ENCODE data around the gene LEKR1.

The LEKR1 gene

DNA sequence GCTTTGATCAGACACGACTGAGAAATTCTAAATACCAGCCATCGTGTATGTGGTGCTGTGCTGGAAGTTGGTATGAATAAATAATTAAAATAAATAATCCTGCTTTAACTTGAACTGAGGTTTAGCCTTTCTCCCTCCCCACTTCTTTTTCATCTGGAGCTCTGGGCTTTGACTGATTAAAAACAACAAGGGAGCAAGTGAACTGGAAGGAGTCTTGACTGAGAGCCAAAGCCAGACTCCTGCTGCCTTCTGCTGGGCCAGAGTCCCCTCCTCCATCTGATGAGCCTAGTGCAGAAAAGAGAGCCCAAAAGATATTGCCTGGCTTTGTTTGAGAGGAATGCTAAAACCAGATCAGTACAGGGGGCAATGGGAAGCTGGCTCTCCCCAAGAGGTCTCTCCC lies 237.8 kb downstream of the LEKR1 start:
- no peak for DNase-seq

DNA sequence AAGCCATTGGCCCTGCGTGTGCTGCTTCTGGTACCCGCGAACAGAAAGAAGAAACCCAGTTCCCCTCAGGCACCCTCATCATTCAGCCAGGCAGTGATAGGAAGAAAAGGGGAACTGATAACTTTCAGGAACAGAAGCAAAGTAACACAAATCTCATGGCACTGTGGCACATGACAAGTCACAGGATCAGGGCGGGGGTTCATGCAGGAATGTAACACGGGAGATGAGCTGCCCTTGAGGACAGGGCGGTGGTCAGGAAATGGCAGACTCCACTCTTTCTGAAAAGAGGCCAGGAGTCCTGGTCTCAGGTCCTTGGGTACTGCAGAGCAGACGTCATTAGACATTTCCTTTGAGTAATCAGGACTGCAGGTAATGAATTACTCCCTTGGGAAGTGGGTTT lies 238.2 kb downstream of the LEKR1 start:
- DNase-seq = no peak

DNA sequence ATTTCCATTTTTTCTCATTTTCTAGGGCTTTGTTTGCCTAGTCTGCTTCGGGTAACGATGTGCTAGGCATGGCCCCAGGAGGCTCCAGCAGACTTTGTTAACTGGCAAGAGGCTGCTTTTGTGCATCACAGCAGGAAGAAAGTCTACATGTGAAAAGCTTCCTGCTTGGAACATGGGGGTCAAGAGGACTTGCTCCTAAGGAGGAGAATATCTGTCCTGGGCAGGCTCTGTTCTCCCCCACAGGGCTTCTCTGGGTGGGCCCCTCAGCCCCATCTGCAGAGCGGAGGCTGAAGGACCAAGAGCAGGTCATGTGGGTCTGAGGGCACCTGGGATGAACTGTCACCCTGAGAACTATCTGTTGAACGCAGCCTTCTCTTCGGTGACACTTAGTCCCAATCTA lies 239.0 kb downstream of the LEKR1 start:
- peak in 2 of 3 experiments; percentile 24 to 64 for DNase-seq

- DNase-seq = no peak
Measured at GRCh38 chr3:157066335-157067098, 240.4 kb downstream of the LEKR1 start.

- no peak for DNase-seq
Measured at GRCh38 chr3:157067114-157067513, 241.0 kb downstream of the LEKR1 start.

GRCh38 chr3:157069406-157069805 lies 243.3 kb downstream of the LEKR1 start:
- no peak for DNase-seq

- no peak for DNase-seq
Measured at GRCh38 chr3:157069846-157070677, 243.9 kb downstream of the LEKR1 start.

- no peak for DNase-seq
Measured at GRCh38 chr3:157070678-157070999, 244.5 kb downstream of the LEKR1 start.

DNA sequence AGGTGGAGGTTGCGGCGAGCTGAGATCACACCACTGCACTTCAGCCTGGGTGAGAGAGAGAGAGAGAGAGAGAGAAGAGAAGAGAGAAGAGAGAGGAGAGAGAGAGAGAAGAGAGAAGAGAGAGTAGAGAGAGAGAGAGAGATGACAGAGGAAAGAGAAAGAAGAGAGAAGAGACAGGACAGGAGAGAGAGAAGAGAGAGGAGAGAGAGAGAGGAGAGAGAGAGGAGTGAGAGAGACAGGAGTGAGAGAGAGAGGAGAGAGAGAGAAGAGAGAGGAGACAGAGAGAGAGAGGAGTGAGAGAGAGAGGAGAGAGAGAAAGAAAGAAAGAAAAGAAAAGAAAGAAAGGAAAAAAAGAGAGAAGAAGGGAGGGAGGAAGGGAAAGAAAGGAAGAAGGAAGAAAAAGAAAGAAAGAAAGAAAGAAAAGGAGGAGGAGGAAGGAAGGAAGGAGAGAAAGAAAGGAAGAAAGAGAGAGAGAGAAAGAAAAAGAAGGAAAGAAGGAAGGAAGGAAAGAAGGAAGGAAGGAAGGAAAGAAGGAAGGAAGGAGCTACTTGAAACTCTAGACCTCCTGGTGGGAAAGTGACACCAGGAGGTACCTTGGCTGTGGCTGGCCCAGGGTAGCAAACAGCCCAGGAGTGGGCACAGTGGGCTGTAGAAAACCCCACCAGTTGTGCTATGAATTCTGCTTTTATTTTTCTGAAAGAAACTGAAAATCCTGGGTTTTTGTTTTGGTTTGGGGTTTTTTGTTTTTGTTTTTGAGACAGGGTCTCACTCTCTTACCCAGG lies 245.8 kb downstream of the LEKR1 start:
- no peak for DNase-seq

GRCh38 chr3:157073810-157074209 lies 247.7 kb downstream of the LEKR1 start:
- no peak for DNase-seq

- DNase-seq = no peak
Measured at GRCh38 chr3:157074490-157074889, 248.3 kb downstream of the LEKR1 start.

GRCh38 chr3:157074981-157075380 lies 248.8 kb downstream of the LEKR1 start:
- DNase-seq = no peak

GRCh38 chr3:157075693-157076420 lies 249.7 kb downstream of the LEKR1 start:
- no peak for DNase-seq

DNA sequence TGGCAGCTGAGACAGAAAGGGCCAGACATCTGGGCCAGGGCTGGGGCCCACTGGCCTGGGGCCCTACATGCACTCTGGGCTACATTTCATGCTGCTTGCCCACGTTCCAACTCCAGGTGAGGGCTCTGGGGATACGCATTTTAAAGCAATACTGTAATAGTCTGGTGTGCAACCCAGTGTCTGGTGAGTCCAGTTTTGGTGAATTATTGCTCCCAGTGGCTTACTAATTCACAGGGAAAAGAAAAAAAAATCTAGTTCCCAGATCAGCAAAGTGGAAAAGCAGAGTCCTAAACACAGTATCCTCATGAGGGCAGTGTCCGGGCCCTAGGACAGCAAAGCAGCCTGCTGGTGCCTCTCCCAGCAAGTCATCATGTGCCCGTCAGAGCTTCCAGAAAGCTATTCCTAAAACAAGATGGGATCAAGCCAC lies 251.4 kb downstream of the LEKR1 start:
- DNase-seq = no peak

GRCh38 chr3:157078131-157078810 lies 252.1 kb downstream of the LEKR1 start:
- no peak for DNase-seq

DNA sequence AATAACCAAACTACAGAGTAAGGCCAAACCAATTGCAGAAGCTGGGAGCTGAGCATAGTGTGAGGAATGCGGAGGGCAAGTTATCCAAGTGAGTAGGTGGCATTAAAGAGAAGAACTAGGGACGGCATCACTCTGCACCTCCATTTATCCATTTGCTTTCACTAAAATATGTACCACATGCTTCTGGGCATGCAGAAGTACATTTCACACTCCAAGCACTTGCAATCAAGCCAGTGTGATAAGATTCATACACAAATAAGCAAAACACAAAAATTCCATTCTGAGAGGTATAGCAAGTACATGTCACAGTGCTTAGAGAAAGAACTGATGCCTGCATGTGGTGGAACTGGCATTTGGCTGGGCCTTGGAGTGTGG lies 252.6 kb downstream of the LEKR1 start:
- DNase-seq = no peak

GRCh38 chr3:157079676-157080369 lies 253.7 kb downstream of the LEKR1 start:
- no peak for DNase-seq

DNA sequence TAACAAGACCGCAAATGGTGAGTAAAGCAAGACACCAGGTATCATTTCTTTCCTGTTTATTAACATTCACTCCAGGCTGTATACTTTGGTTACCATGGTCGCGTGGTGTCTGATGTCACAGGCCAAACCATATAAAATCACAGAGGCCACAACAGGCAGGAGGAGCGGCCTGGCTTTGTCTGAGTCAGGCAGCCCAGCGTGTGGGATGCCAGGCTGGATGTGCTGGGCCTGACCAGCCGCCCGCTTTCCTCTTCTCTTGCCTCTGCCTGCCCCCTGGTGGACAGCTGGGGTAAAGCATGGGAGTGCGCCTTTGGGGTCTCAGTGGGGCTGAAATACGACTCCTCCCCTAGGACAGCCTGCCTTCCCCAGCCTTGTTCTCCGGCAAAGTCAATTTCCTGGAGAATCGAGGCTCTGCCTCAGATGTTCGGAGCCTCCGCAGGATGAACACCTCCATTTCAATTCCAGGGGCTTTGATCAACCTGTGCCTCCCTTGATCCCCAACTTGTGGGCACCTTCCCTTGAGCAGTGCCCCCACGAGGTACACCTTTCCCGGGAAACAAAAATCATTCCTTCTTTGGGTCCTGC lies 255.6 kb downstream of the LEKR1 start:
- no peak for DNase-seq

DNA sequence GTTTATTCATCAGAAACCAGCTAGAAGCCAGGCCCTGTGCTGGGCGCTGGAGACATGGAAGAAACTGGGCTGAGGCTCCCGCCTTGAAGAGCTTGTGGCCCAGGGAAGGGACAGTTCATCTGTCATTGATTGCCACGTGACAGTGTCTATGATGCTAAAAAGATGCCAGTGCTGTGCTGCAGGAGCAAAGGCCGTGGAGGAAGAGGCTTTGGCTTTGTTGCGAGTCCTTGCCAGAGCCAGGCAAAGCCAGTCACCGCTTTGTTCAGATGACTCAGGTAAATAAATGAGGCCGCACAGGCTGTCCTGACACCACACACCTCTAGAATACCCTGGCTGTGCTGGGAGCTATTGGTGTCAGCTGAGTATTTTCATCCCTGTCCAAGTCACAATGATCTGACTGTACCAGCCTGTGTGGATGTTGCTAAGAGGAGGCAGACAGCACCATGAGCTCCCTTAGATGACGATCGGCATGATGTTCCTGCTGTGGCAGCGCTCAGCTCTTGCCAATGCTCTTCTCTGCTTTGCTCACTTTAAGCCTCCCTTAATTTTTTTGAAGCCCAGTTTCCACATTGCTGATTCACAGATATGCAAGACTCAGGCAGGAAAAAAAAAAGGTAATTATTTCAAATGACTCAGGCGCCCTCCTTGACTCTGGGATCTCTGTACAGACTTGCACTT lies 256.3 kb downstream of the LEKR1 start:
- no peak for DNase-seq

DNA sequence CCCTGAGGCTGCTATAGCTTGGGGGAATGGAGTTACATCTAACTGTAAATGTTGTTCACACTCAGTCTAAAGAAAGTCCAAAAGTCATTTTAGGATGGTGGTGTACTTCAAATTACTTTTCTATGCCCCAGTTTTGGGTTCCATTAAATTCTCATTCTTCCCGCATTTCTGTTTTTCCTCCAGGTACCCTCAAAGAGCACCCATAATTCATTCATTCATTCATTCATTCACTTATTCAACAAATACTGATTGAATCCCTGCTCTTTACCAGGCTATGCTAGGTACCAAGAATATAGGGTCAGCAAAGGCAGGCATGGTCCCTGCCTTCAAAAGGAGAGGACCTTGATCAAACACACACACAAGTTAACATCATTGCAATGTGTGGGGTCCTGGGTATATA lies 257.7 kb downstream of the LEKR1 start:
- DNase-seq = no peak
